Nephron (organoid): ENCODE measurements around the gene SYNJ2BP.
"Not testable (repeated sequence)": the region's sequence is repeated elsewhere in the genome, so short reads cannot be mapped to it uniquely, and the experiment has no call there.

ENCODE experiments used
- H3K27ac Mint-ChIP-seq, 3 experiments: 2 replicates each; pipeline ENCODE4 v1.8.0; 2020; ENCODE audit warnings: mixed read lengths in 3 of 3, mild to moderate bottlenecking in 2 of 3, moderate library complexity in 1 of 3
- H3K27me3 Mint-ChIP-seq: 2 replicates; pipeline ENCODE4 v1.8.0; 2021; ENCODE audit warnings: low read depth, mild to moderate bottlenecking, moderate library complexity, mixed read lengths
- H3K36me3 Mint-ChIP-seq: 2 replicates; pipeline ENCODE4 v1.8.0; 2020; ENCODE audit warnings: low read depth, mixed read lengths
- H3K4me1 Mint-ChIP-seq: 2 replicates; pipeline ENCODE4 v1.8.0; 2020; ENCODE audit warnings: mixed read lengths
- H3K4me3 Mint-ChIP-seq, 3 experiments: 2 replicates each; pipeline ENCODE4 v1.8.0; 2020; ENCODE audit warnings: mild to moderate bottlenecking in 3 of 3, mixed read lengths in 3 of 3, moderate library complexity in 2 of 3
- H3K9me3 Mint-ChIP-seq: 2 replicates; pipeline ENCODE4 v1.8.0; 2020; ENCODE audit warnings: mixed read lengths
- CTCF ChIP-seq, 3 experiments: fragments of 200-600 bp; sonication (generic); IDR thresholded peaks; one replicate each; pipeline ENCODE4 v1.5.0; 2021; ENCODE audit warnings: antibody characterized with exemption in 3 of 3; ENCODE audit not compliant: unreplicated experiment in 3 of 3

SYNJ2BP gene

GRCh38 chr14:70441641-70442040 lies 24.8 kb upstream of the SYNJ2BP start:
- no peak for TF ChIP-seq CTCF (IDR thresholded peaks at IDR 0.05; ENCODE audit: unreplicated experiment in 3 of 3)
- H3K4me3 Mint-ChIP-seq = no peak overlapping the region
- H3K9me3 Mint-ChIP-seq = peaks cover 52% of the 10 kb centered on the region
- no peaks in the 10 kb centered on the region for H3K4me1 Mint-ChIP-seq
- H3K27ac Mint-ChIP-seq = no peak overlapping the region
- no peaks in the 10 kb centered on the region for H3K27me3 Mint-ChIP-seq
- peaks cover 16% of the 10 kb centered on the region for H3K36me3 Mint-ChIP-seq

- Mint-ChIP-seq H3K4me3 (no peak overlapping the region), H3K27me3 (peaks cover 4% of the 10 kb centered on the region), H3K36me3 (peaks cover 11% of the 10 kb centered on the region), H3K27ac (no peak overlapping the region), H3K4me1 (no peaks in the 10 kb centered on the region), H3K9me3 (peaks cover 64% of the 10 kb centered on the region)
- no peak for TF ChIP-seq CTCF (IDR thresholded peaks at IDR 0.05; ENCODE audit: unreplicated experiment in 3 of 3)
Measured at GRCh38 chr14:70436867-70437266, 20.0 kb upstream of the SYNJ2BP start.

GRCh38 chr14:70426555-70426954 lies 9.7 kb upstream of the SYNJ2BP start:
- H3K36me3 Mint-ChIP-seq, H3K27ac Mint-ChIP-seq, H3K27me3 Mint-ChIP-seq, H3K4me3 Mint-ChIP-seq, H3K4me1 Mint-ChIP-seq: not testable (repeated sequence)
- H3K9me3 Mint-ChIP-seq = peaks cover 38% of the 10 kb centered on the region

GRCh38 chr14:70425354-70425753 lies 8.5 kb upstream of the SYNJ2BP start:
- Mint-ChIP-seq H3K4me3 (no peak overlapping the region), H3K27me3 (no peaks in the 10 kb centered on the region), H3K4me1 (peaks cover 10% of the 10 kb centered on the region), H3K9me3 (peaks cover 28% of the 10 kb centered on the region), H3K36me3 (no peaks in the 10 kb centered on the region), H3K27ac (no peak overlapping the region)
- no peak for TF ChIP-seq CTCF (IDR thresholded peaks at IDR 0.05; ENCODE audit: unreplicated experiment in 3 of 3)

GRCh38 chr14:70422538-70422937 lies 5.6 kb upstream of the SYNJ2BP start:
- TF ChIP-seq CTCF (IDR thresholded peaks at IDR 0.05; ENCODE audit: unreplicated experiment in 3 of 3) = no peak
- Mint-ChIP-seq H3K4me1 (peaks cover 10% of the 10 kb centered on the region), H3K36me3 (no peaks in the 10 kb centered on the region)

GRCh38 chr14:70419270-70419931 lies 2.5 kb upstream of the SYNJ2BP start:
- not testable (repeated sequence) for H3K27me3 Mint-ChIP-seq, H3K9me3 Mint-ChIP-seq, H3K27ac Mint-ChIP-seq, H3K36me3 Mint-ChIP-seq
- Mint-ChIP-seq H3K4me1 (peaks cover 33% of the 10 kb centered on the region), H3K4me3 (peak overlapping the region in 2 of 3 experiments; percentile 24 to 34)

More at GRCh38 chr14:70422538-70422937, 5.6 kb upstream of the SYNJ2BP start:
- Mint-ChIP-seq H3K9me3 (peaks cover 11% of the 10 kb centered on the region), H3K27me3 (no peaks in the 10 kb centered on the region), H3K27ac (peak overlapping the region in 1 of 3 experiments; percentile 40), H3K4me3 (no peak overlapping the region)

- Mint-ChIP-seq H3K4me1 (peaks cover 28% of the 10 kb centered on the region), H3K27ac (peak overlapping the region; percentile 77 to 93 (median 86)), H3K36me3 (peaks cover 8% of the 10 kb centered on the region), H3K27me3 (no peaks in the 10 kb centered on the region), H3K9me3 (no peaks in the 10 kb centered on the region), H3K4me3 (peak overlapping the region; percentile 95 to 99 (median 99))
- no peak for TF ChIP-seq CTCF (IDR thresholded peaks at IDR 0.05; ENCODE audit: unreplicated experiment in 3 of 3)
Measured at GRCh38 chr14:70416338-70416724, 559 bp downstream of the SYNJ2BP start.
